GM12891 (cell line): ENCODE measurements around the gene STMN3.

Experiments
- PAX5 ChIP-seq: IDR thresholded peaks from 2 replicates; pipeline ENCODE4 v1.6.1; 2011; ENCODE audit warnings: low read length, moderate library complexity, mild to moderate bottlenecking; ENCODE audit not compliant: insufficient read depth, severe bottlenecking
- POLR2A ChIP-seq: IDR thresholded peaks from 2 replicates; pipeline ENCODE4 v1.6.1; 2011; ENCODE audit warnings: low read depth, low read length, control low read depth
- POLR2AphosphoS5 ChIP-seq: IDR thresholded peaks from 2 replicates; pipeline ENCODE4 v1.6.1; 2011; ENCODE audit warnings: low read depth, low read length, control low read depth
- TAF1 ChIP-seq: IDR thresholded peaks from 2 replicates; pipeline ENCODE4 v1.6.1; 2011; ENCODE audit warnings: low read depth, low read length, control low read depth

DNA sequence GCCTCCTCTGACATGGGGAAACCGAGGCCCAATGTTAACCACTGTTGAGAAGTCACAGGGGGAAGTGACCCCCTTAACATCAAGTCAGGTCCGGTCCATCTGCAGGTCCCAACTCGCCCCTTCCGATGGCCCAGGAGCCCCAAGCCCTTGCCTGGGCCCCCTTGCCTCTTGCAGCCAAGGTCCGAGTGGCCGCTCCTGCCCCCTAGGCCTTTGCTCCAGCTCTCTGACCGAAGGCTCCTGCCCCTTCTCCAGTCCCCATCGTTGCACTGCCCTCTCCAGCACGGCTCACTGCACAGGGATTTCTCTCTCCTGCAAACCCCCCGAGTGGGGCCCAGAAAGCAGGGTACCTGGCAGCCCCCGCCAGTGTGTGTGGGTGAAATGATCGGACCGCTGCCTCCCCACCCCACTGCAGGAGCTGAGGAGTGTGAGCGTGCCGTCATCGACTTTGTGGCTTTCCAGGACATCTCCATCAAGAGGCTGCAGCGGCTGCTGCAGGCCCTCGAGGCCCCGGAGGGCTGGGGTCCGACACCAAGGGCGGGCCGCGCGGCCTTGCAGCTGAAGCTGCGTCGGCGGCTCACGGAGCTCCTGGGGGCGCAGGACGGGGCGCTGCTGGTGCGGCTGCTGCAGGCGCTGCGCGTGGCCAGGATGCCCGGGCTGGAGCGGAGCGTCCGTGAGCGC lies 44.8 kb upstream of the STMN3 start:
- no peak for TF ChIP-seq POLR2AphosphoS5
- no peak for TF ChIP-seq POLR2A
- TF ChIP-seq TAF1, result no peak
- TF ChIP-seq PAX5, result no peak
